NT2/D1 (cell line): ENCODE results near the gene SLC1A7.

Experiments
- SUZ12 ChIP-seq: IDR thresholded peaks from 2 replicates; pipeline ENCODE4 v1.6.1; 2011; ENCODE audit not compliant: insufficient read length, insufficient read depth; ENCODE audit errors: extremely low read depth
- YY1 ChIP-seq: IDR thresholded peaks from 2 replicates; pipeline ENCODE4 v1.6.1; 2011; ENCODE audit not compliant: insufficient read length, insufficient read depth
- ZNF274 ChIP-seq: IDR thresholded peaks from 2 replicates; pipeline ENCODE4 v1.6.1; 2011; ENCODE audit warnings: mild to moderate bottlenecking, low read depth, low read length

GRCh38 chr1:53166366-53166765 lies 23.9 kb upstream of the SLC1A7 start:
- TF ChIP-seq ZNF274 (no peak), SUZ12 (no peak), YY1 (no peak)
